ENCODE data around the gene SLC34A3. TPM values are rescaled to one million over a fixed set of nuclear protein-coding genes. Genes with fewer than 3 reads are reported as not detected.
A peak's percentile ranks its signal among the peaks of the same experiment; 100 is the strongest.

The SLC34A3 gene
- total RNA-seq, 2 donors from 2014 or later, result not detected

- no peaks in the 10 kb centered on the region for H3K36me3 Mint-ChIP-seq
- peak overlapping the region; percentile 84 to 92 for H3K27ac Mint-ChIP-seq
- peak overlapping the region; percentile 91 for H3K4me3 Mint-ChIP-seq
- no peaks in the 10 kb centered on the region for H3K9me3 Mint-ChIP-seq
- ATAC-seq (no peak), DNase-seq (ENCODE audit: low spot score) (no peak)
- peaks cover 11 to 19% of the 10 kb centered on the region in 2 donors for H3K4me1 Mint-ChIP-seq (ENCODE audit: low read depth in 2 of 2)
- no peaks in the 10 kb centered on the region for H3K27me3 Mint-ChIP-seq
These were observed 46.0 kb downstream of the SLC34A3 start for GRCh38 chr9:137276473-137277328.

- DNase-seq (ENCODE audit: low spot score) (peak; percentile 85), ATAC-seq (peak; percentile 87 to 88)
- H3K4me1 Mint-ChIP-seq (ENCODE audit: low read depth in 2 of 2), result peaks cover 14 to 19% of the 10 kb centered on the region in 2 donors
- peaks cover 2% of the 10 kb centered on the region for H3K36me3 Mint-ChIP-seq
- no peaks in the 10 kb centered on the region for H3K27me3 Mint-ChIP-seq
- H3K9me3 Mint-ChIP-seq, result no peaks in the 10 kb centered on the region
- H3K27ac Mint-ChIP-seq, result peak within 1 kb of the TSS; percentile 84 to 92
- H3K4me3 Mint-ChIP-seq, result peak within 1 kb of the TSS; percentile 91
These were observed 46.8 kb downstream of the SLC34A3 start, which contains the start of gene TOR4A for GRCh38 chr9:137277329-137278041. TSS of gene TOR4A (plus strand) at chr9:137277726. CDS start at chr9:137278690, 964 bp downstream.

GRCh38 chr9:137278061-137278701 lies 47.5 kb downstream of the SLC34A3 start:
- peaks cover 5% of the 10 kb centered on the region for H3K36me3 Mint-ChIP-seq
- H3K27ac Mint-ChIP-seq, result peak overlapping the region; percentile 84 to 92
- peaks cover 17 to 19% of the 10 kb centered on the region in 2 donors for H3K4me1 Mint-ChIP-seq (ENCODE audit: low read depth in 2 of 2)
- DNase-seq (ENCODE audit: low spot score), result no peak
- no peaks in the 10 kb centered on the region for H3K9me3 Mint-ChIP-seq
- ATAC-seq, result peak; percentile 49 to 61
- no peaks in the 10 kb centered on the region for H3K27me3 Mint-ChIP-seq
- peak overlapping the region; percentile 91 for H3K4me3 Mint-ChIP-seq

- Mint-ChIP-seq H3K27me3 (no peaks in the 10 kb centered on the region), H3K4me3 (no peak overlapping the region), H3K9me3 (no peaks in the 10 kb centered on the region), H3K27ac (no peak overlapping the region), H3K36me3 (peaks cover 5% of the 10 kb centered on the region), H3K4me1 (ENCODE audit: low read depth in 2 of 2) (peaks cover 17 to 19% of the 10 kb centered on the region in 2 donors)
- DNase-seq (ENCODE audit: low spot score) (no peak), ATAC-seq (no peak)
These were observed 48.3 kb downstream of the SLC34A3 start for GRCh38 chr9:137278721-137279711.

- Mint-ChIP-seq H3K4me1 (ENCODE audit: low read depth in 2 of 2) (peaks cover 15 to 17% of the 10 kb centered on the region in 2 donors), H3K27me3 (no peaks in the 10 kb centered on the region), H3K9me3 (no peaks in the 10 kb centered on the region), H3K36me3 (peaks cover 5% of the 10 kb centered on the region), H3K4me3 (no peak overlapping the region), H3K27ac (no peak overlapping the region)
- DNase-seq (ENCODE audit: low spot score), result no peak
- ATAC-seq, result no peak
These were observed 49.2 kb downstream of the SLC34A3 start for GRCh38 chr9:137279741-137280473.

GRCh38 chr9:137280474-137281344 lies 50.0 kb downstream of the SLC34A3 start:
- ATAC-seq (peak in 1 of 2 donors; percentile 37), DNase-seq (ENCODE audit: low spot score) (no peak)
- Mint-ChIP-seq H3K27me3 (no peaks in the 10 kb centered on the region), H3K4me3 (no peak overlapping the region), H3K9me3 (no peaks in the 10 kb centered on the region), H3K36me3 (peaks cover 5% of the 10 kb centered on the region), H3K27ac (no peak overlapping the region), H3K4me1 (ENCODE audit: low read depth in 2 of 2) (peaks cover 9 to 12% of the 10 kb centered on the region in 2 donors)

- DNase-seq (ENCODE audit: low spot score) (no peak), ATAC-seq (no peak)
- H3K4me3 Mint-ChIP-seq, result peak overlapping the region; percentile 45
- H3K27ac Mint-ChIP-seq, result no peak overlapping the region
- no peaks in the 10 kb centered on the region for H3K27me3 Mint-ChIP-seq
- peaks cover 5% of the 10 kb centered on the region for H3K36me3 Mint-ChIP-seq
- H3K4me1 Mint-ChIP-seq (ENCODE audit: low read depth in 2 of 2), result peaks cover 6 to 12% of the 10 kb centered on the region in 2 donors
- no peaks in the 10 kb centered on the region for H3K9me3 Mint-ChIP-seq
These were observed 50.8 kb downstream of the SLC34A3 start for GRCh38 chr9:137281345-137282116.

Other genes with a start within 250 kb of the SLC34A3 start
- gene LCNL1, start 247.9 kb upstream of the SLC34A3 start, total RNA-seq, result under 1 TPM in 1 of 2 donors, not detected in 1; 0.21 TPM
- 100 to 1,000 TPM in 1 of 2 donors, 10 to 100 TPM in 1; 64.0 to 118 TPM for gene PAXX, start 238.5 kb upstream of the SLC34A3 start, total RNA-seq
- gene CLIC3, start 234.3 kb upstream of the SLC34A3 start, total RNA-seq, result 10 to 100 TPM in 1 of 2 donors, 1 to 10 TPM in 1; 4.3 to 38.2 TPM
- gene ABCA2, start 202.7 kb upstream of the SLC34A3 start, total RNA-seq, result 100 to 1,000 TPM in 1 of 2 donors, 10 to 100 TPM in 1; 77.6 to 109 TPM
- 10 to 100 TPM; 10.0 to 17.8 TPM for gene FUT7, start 198.8 kb upstream of the SLC34A3 start, total RNA-seq
- gene NPDC1, start 184.7 kb upstream of the SLC34A3 start, total RNA-seq, result 10 to 100 TPM; 11.2 to 41.7 TPM
- gene ENTPD2, start 176.8 kb upstream of the SLC34A3 start, total RNA-seq, result not detected
- gene SAPCD2, start 160.3 kb upstream of the SLC34A3 start, total RNA-seq, result 10 to 100 TPM in 1 of 2 donors, 1 to 10 TPM in 1; 9.5 to 20.8 TPM
- gene UAP1L1, start 153.4 kb upstream of the SLC34A3 start, total RNA-seq, result 10 to 100 TPM; 19.9 to 22.0 TPM
- gene MAN1B1, start 143.9 kb upstream of the SLC34A3 start, total RNA-seq, result 10 to 100 TPM; 34.1 to 55.8 TPM
- 100 to 1,000 TPM; 188 to 310 TPM for gene DPP7, start 116.2 kb upstream of the SLC34A3 start, total RNA-seq
- gene GRIN1, start 91.7 kb upstream of the SLC34A3 start, total RNA-seq, result under 1 TPM in 1 of 2 donors, not detected in 1; 0.11 TPM
- gene LRRC26, start 60.9 kb upstream of the SLC34A3 start, total RNA-seq, result not detected
- gene TMEM210, start 58.8 kb upstream of the SLC34A3 start, total RNA-seq, result not detected
- gene ANAPC2, start 42.3 kb upstream of the SLC34A3 start, total RNA-seq, result 10 to 100 TPM; 75.5 to 98.1 TPM
- 10 to 100 TPM; 78.3 to 91.4 TPM for gene SSNA1, start 42.2 kb upstream of the SLC34A3 start, total RNA-seq
- 10 to 100 TPM in 1 of 2 donors, 1 to 10 TPM in 1; 9.0 to 19.1 TPM for gene TPRN, start 30.2 kb upstream of the SLC34A3 start, total RNA-seq
- 10 to 100 TPM; 25.0 to 43.9 TPM for gene TMEM203, start 25.3 kb upstream of the SLC34A3 start, total RNA-seq
- gene NDOR1, start 25.2 kb upstream of the SLC34A3 start, total RNA-seq, result 10 to 100 TPM; 33.0 to 81.9 TPM
- 1 to 10 TPM; 1.4 to 1.9 TPM for gene RNF208, start 8.7 kb upstream of the SLC34A3 start, total RNA-seq
- under 1 TPM; 0.29 to 0.33 TPM for gene CYSRT1, start 5.7 kb upstream of the SLC34A3 start, total RNA-seq
- not detected for gene RNF224, start 3.4 kb upstream of the SLC34A3 start, total RNA-seq
- 100 to 1,000 TPM; 332 to 432 TPM for gene TUBB4B, start 10.4 kb downstream of the SLC34A3 start, total RNA-seq
- gene STPG3, start 20.4 kb downstream of the SLC34A3 start, total RNA-seq, result not detected
- gene NELFB, start 24.4 kb downstream of the SLC34A3 start, total RNA-seq, result 10 to 100 TPM; 58.8 to 90.3 TPM
- gene TOR4A, start 46.8 kb downstream of the SLC34A3 start, total RNA-seq, result 10 to 100 TPM; 31.1 to 38.4 TPM
- 1 to 10 TPM in 1 of 2 donors, under 1 TPM in 1; 0.88 to 2.6 TPM for gene NRARP, start 71.4 kb downstream of the SLC34A3 start, total RNA-seq
- gene EXD3, start 192.3 kb downstream of the SLC34A3 start, total RNA-seq, result 1 to 10 TPM; 7.6 to 7.9 TPM
- gene NOXA1, start 192.5 kb downstream of the SLC34A3 start, total RNA-seq, result under 1 TPM; 0.33 to 0.62 TPM
- not detected for gene ENTPD8, start 210.5 kb downstream of the SLC34A3 start, total RNA-seq
- 10 to 100 TPM; 17.1 to 36.4 TPM for gene NSMF, start 228.4 kb downstream of the SLC34A3 start, total RNA-seq

Data from natural killer cell treated with Interleukin-12 subunit alpha and Interleukin-12 subunit beta and Interleukin-15 and Interleukin-18, amount 100 ng/mL, for 72 hours (primary cell).